Fibroblast of peridontal ligament (primary cell): ENCODE results near the gene ARL8A.
"Not testable (repeated sequence)": the region's sequence is repeated elsewhere in the genome, so short reads cannot be mapped to it uniquely, and the experiment has no call there.

Experiments used
- DNase-seq: peaks from one replicate; pipeline ENCODE4 v3.0.0-alpha.2; 2010; ENCODE audit errors: extremely low read depth

The ARL8A gene

DNA sequence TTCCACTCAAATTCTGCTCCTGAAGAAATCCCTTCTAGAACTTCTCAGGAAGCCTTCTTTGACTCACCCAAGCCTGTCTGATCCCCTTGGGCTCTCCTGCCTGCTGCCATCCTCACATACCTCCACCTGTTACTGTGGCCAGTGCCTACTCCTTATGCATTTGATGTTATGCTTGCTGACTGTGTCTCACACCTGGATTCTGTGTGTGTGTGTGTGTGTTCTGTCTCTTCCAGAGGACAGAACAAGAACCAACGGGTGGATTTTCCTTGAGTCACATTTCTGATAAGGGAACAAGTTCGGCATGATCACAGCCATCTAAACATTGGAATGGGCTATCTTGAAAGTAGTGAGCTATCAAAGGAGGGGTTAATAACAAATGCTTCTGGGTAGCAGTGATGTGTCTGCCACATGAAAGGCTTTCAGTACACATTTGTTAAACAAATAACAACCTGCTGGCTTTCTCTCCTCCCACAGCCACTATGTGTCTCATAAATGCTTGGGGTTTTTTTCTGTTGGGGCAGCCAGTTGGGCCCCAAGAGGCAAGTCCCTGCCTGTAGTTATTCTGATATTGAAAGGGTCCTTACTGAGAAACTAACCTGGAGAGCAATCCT lies 30.7 kb downstream of the ARL8A start:
- DNase-seq: no peak

DNA sequence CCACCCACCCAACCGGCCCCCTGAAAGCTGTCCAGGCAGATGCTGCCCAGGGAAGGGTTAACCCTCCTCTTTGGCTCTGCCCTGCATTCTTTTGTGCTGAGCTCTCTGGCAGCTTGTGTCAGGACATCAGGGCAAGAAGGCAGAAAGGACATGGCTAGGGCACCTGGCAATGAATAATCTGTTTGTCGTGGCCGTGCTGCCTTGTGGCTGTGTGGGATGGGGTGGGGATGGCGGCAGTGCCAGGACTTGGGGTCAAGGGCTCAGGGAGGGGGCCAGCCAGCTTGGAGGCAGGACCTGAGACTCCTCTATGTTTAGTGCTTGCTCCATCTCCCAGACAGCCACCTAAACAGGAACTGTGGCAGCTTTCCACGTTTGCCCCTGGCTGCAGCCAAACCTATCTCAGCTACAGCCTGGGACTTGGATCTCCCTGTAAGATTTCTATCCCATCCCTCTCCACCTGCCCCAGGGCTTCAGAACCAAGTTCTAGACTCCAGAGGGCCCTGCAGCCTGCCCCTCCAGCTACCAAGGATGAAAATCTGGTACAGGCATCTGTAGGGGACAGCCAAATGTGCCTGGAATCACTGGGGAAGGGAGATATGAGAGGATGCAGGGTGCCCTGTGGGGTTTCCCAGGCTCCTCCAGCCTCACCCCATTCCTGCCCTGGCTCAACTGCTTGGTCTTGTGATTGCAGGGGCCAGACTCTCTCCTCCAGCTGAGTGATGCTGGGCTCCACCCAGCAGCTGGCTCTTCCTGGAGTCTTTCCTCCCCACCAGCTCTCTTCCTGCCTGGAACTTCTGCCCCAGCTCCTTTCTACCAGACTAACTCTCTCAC lies 31.5 kb downstream of the ARL8A start:
- peak; percentile 43 for DNase-seq

DNA sequence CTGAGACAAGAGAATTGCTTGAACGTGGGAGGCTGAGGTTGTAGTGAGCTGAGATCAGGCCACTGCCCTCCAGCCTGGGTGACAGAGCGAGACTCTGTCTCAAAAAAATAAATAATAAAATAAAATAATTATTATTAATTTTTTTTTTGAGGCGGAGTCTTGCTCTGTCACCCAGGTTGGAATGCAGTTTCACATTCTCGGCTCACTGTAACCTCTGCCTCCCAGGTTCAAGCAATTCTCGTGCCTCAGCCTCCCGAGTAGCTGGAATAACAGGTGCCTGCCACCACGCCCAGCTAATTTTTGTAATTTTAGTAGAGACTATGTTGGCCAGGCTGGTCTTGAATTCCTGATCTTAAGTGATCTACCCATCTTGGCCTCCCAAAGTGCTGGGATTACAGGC lies 32.9 kb downstream of the ARL8A start:
- not testable (repeated sequence) for DNase-seq

DNA sequence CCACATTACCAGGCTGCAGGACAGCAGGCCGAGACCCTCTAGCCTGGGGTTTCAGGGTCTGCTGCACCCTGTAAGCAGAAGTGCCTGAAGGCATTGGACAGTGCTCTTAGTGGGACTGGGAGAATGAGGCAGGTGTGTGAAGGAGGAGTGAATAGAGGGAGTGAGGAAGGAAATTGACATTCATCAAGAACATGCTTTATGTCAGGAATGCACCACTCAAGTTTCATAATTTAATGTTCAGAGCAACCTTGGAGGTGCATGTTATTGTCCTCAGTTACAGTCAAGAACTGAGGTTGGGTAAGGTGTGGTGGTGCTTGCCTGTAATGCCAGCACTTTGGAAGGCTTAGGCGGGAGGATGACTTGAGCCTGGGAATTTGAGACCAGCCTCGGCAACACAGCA lies 33.6 kb downstream of the ARL8A start:
- DNase-seq: no peak

DNA sequence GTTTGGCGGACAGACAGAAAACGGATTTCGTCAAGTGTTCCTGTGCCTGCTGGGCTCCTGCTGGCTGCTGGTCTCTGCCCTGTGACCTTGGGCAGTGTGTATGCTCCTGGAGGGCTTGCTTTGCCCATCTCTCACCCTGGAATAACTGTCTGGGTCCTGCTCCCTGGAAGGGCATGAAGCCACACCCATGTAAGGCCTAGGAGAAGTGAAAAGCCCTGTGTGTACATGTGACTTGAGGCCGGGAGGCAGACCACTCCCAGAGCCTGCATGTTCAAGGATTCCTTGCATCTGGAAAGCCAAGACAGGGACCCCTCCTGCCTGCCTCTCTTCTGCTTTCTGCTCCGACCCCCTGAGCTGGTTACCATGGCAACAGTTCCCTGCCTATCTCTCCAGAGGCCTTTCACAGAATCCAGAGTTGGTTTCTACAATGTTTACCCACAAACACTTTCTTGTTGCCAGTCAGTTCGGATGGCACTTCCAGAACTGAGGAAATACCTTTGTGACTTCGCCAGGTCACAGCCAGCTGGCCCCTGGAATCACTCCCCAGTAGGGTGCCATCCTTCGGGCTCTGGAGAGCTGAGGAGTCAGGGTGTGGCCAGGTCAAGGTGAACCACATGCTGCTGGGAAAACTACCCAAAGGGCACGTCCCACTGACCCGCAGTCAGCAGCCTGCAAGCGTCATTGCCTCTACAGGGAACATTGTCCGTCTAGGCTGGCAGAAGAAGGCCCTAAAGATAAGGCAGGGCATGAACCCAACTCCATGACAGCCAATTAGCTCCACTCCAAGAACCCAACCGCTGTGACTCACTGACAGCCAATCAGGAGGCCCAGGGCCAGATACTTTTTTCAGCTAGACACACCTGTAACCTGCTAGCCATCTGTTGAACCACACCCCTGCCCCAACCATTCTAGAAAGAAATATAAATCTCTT lies 36.5 kb downstream of the ARL8A start:
- no peak for DNase-seq

DNA sequence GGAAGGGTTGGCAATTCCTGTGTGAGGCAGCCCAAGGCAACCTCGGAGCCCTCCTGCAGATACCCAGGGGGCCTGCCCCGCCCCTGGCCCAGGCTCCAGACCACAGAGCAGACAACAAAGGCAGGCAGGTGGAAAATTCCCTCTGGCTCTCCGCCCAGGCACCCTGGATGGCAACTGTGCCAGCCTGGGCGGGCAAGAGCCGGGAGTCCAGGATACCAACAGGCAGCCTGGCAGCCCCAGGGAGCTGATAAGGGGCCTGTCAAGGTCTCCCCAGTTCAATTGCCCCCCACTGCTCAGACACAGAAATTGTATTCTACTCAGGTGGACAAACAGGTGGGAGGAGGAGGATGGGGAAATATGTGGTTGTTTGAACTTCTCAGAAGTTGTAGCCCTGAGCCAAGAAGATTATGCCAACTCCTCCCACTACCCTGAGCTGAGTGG lies 37.2 kb downstream of the ARL8A start:
- DNase-seq: no peak

DNA sequence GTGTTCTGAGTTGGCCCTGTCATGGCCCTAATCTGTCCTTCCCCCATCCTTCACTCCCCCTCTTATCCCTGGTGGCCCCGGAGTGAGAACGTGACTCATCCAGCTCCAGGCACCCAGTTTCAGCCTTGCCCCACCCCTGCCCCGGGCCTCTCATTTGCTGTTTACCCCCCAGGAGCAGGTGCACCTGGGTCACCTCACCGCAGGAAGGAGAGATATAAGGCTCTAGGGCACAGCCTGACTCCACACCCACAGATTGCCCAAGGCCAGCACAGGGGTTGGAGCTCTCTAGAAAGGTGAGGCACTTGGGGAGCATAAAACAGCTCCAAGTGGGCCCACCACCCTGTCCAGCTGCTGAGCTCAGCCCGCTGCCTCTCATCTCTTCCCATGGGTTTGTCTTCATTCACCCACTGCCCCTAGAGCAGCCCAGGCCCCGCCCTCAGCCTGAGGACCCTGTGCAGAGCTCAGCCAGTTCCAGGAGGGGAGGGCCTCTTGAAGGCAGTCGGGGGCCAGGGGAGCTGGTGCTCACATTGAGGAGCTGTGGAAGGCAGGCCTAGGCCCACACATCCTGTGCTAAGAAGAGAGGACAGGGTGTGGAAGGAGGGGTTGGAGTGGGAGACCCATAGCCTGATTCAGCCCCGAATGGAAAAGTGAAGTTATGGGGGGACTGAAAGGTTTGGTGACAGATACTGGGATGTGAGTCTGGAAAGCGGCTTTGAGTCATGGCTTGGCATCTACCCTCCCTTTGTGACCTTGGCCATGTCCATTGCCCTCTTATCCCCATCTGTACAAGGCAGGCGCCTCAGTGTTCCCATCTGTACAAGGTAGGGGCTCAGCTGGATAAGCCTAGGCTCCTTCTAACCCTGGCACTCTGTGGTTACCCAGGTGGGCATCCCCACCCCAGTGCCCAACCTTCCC lies 37.9 kb downstream of the ARL8A start:
- DNase-seq: no peak

DNA sequence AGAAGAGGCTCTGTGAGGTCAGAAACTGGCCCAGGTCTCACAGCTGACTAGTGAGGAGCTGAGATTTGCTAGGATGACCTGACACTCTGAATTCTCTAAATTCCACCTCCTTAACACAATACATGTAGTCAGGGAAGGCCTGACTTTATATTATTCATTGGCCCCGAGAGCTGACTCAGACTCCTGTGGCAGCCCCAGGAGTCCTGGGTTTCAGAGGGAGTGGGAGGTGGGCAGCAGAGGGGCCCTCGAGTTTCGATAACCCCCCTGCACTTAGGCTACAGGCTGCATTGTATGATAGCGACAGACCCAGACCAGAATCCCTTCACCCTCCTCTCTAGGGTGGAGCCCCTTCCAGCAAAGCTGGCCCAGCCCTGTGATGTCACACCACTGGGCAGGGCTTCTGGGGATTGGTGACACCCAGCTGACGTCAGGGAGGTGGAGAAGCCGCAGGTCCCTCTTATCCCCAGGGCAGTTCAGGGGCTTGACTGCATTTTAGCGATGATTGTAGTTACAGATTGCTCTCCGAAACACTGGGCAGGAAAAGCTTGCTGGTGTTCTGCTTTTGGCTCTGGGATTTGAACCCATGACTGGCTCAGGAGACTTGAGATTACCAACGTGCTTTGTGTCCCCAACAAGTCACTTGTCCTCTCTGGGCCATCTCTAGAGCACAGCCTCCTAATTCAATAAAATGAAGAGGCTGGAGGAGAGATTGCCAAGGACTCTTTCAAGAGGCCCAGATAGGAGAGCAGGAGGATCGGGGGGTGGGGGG lies 38.8 kb downstream of the ARL8A start:
- no peak for DNase-seq

DNA sequence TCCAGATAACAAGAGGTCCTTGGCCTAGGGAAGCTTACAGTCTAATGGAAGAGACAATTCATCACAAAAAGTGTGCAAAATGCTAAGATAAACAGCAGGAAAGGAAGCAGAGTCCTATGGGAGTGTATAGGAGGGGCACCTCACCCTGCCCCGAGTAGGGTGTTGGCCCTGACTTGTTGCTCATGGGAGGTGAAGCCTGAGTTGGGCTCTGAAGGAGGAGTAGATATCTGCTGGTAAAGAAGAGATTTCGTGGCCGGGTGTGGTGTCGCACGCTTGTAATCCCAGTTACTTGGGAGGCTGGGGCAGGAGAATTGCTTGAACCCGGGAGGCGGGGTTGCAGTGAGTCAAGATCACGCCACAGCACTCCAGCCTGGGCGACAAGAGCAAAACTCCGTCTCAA lies 40.5 kb downstream of the ARL8A start:
- no peak for DNase-seq

DNA sequence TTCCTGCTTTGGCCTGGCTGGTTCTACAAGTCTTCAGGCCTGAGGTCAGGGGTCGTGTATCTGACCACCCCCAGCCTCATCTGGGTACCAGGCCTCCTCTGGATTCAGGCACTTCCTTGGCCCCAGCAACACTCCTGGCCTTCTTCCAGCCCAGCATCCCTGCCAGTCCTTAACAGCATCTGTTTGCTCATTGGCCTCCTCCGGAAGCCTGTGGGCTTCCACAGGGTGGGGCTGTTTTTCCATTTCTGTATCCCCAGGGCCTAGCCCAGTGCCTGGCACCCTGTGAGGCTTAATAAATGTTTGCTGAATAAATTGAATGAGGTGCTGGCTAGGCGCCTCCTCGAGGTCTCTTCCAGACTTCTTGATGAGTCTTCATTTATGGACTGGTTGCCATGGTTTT lies 43.4 kb downstream of the ARL8A start:
- DNase-seq: no peak

DNA sequence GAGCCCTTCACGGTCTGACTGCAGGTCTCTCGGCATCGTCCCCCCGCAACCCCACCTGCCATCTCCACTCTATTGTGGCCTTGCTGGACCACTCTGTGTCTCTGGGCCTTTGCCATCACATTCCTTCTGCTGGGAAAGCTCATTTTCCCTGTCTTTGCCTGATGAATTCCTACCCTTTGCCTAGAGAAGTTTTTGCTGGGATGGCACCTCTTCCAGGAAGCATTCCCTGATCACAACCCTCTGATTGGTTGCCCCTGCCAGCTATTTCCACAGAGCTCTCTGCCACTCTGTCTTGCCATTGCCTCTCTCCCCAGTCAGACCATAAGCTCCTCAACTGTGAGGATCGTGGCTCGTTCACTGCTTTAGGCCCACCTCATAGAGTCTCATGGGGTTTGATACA lies 50.7 kb downstream of the ARL8A start:
- DNase-seq: no peak

DNA sequence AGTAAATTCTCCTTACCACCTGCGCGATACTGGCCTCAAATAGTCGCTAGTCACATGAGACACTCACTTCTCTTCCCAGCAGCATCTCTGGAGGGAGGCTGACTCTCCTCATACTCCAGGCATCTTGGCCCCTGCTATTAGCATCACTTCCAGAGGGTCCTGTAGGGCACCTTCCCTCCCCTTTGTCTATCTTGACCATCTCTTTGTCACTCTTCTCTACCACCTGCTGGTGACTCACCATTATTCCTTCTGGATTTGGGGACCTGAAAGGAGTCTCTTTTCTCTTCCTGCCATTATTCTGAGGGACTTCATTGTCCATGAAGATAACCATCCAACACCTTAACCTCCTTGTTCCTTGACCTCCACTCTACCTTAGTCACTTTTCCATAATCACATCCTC lies 53.5 kb downstream of the ARL8A start:
- no peak for DNase-seq

DNA sequence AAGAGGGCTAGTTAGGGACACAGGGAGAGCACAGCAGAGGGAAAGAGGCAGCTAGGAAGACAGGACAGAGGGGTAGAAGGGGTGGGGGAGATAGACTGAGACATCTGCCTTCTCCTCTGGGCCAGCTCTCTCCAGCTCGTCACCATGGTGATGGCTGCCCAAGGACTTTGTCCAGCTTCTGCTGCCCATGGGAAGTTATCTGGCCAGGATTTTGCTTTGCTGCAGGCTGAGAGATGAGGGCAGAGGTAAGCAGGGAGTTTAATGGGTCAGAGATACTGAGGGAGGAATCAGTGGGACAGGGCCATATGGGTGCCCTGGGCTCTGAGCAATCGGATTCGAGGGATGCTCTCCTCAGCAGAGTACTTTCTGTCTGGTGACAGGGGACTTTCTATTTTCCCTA lies 56.3 kb downstream of the ARL8A start:
- no peak for DNase-seq

DNA sequence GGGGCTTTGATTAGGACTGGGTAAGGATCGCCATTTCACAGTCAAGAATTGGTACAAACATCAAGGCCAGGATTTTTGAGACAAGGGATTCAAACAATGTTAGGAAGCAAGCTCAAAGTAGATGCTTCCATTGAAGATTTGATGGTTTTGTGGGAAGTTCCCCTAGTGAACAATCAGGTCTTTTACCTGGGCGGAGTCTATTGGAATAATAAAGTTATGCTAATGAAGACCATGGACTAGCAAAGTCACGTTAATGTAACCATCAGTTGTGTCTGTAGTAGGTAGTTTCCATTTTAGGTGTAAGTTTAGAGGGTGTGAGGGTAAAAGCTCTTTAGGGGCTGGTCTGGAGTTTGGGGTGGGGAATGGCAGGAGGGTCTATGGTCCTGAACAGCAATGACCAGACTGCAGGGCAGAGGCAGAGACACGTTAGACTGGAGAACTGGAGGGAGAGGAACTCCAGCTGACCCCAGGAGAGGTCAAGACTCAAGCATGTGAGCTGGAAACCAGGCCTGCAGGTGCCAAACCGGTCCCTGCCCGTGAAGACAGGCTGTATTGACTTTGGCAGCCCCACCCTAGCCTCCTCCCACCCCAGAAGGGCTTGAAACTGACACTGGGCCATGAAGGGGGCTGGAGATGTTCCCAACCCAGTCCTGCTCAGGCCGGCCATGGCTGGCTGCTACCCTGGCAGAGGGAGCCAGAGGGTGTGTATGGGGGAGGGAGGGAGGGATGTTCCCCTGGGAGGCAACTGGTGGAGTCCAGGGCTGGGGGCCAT lies 57.8 kb downstream of the ARL8A start:
- no peak for DNase-seq

DNA sequence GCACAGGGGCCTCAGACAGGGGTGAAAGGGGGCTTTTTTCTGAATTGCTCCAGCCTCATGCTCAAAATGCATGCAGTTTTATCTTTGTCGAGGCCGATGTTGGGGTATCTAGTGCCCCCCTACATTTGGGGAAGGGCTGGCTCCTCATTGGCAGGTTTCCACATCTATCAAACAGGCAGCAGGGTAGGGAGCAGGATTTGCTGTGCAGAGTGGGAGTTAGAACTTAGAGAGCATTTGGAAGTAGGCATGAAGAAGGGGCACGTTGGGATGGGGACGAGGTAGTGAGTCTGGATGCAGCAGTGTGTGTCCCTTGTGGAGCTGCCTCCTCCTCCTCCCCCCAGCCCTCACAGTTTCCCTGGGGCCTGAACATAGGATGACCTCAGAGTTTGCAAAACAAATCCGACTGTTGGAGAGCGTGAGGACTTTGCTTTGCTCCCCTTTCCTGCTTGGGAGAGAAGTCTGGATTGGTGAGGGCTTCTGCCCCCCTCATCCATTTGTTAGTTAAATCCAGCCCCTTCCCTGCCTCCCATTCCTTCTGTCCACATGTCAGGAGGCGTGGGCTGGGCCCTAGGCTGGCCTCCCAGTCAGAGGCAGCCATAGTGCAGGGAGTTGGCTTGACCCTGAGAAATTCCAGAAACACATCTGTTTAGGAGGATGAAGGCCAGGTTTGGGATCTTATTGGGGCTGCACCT lies 58.7 kb downstream of the ARL8A start:
- DNase-seq: peak; percentile 53

DNA sequence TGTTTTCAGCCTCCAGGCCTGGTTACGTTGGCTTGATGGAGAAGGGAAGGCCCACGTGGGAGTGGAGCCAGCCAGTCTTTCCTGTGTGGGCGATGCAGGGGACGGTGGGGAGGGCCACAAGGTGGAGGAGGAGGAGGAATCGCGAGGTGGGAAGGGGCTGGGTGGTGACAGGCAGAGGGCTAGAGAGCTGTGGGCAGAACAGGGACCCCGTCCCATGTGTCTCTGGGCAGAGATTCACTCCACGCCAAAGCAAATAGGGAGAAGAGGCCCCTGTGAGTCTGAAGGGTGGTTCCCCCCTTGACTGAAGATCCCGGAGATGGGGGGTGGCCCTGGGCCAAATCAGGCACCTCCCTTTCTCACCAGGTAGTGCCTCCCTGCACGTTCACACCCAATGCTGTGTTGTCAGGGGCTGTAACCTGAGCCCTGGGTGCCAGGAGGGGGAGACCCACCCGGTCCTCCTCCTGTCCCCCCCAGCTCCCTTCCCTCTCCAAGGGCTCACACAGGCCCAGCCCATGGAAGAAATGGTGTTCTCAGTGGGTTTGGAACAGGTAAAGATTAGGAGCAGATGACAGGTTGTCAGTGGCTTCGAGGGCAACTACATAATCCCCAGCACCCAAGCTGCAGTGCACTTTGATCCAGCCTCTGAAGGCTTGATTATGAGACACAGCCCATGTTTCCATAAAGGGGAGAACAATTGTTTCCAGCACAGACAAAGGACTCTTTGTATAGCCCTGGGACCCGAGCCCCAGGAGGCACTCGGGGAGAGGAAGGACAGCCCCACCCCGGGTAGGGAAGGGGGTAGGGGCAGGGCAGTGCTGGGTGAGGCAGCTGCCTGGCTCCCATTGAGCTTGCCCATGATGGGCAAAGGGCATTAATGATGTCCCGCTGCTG lies 59.5 kb downstream of the ARL8A start:
- DNase-seq: no peak
